ENCODE results near the gene RPTOR.
"Not testable (repeated sequence)": the region's sequence is repeated elsewhere in the genome, so short reads cannot be mapped to it uniquely, and the experiment has no call there.

Gene RPTOR

DNA sequence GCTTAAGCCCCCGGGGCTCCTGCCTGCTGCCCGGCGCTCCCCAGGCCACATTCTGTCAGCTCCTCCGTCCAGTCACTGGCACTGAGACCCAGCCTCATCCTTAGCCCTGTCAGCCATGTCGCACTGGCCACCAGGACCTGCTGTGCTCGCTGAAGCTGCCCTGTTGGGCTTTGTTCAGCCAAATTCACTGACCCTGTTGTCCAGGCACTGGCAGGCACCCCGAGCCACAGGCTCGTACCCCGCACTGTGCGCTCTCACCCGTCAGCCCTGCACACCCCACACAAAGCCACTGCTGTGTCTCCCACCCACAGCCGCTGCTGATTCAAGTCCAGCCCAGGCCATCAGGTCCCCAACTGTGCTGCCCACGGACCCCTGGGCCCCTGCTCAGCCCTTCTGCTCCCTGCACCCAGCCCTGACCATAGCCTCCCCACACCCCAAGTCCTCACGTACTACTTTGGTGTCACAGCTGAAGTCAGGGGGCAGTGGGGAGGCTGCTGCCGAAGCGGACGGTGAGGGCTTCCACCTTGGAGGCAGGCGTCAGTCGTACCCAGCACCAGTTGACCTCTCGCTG lies 315.5 kb downstream of the RPTOR start:
- no peak for DNase-seq (ENCODE audit: low read depth, low spot score)

DNA sequence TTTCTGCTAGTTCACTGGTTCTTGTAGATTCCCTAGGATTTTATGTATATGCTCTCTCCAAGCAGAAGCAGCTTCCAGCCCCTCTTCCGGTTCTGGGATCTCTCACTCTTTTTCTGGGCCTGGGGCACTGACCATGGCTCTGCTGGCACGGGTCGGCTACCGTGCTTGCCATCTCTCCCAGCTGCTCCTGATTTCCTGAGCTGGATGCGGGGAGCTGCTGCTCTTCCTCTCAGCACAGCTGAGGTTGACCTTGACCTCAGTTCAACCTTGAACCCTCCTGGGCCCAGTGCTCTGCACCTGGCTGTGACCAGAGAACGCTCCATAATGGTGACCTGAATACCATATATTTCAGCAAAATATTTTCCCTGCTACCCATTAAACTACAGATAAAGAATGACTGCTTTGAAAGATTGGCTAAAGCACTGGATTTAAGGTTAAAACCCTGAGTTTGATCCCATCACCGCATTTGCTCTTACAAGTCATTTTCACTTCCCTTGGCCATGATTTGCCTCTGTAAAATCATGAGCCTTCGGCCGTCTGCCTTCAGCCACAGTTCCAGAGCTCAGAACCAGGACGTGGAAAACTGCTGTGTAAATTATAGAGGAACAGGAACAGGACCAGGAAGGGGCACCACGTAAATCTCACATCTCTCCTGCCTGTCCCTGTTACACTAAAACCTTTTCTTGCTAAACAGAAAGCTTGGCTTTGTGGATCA lies 316.2 kb downstream of the RPTOR start:
- no peak for DNase-seq (ENCODE audit: low read depth, low spot score)

DNA sequence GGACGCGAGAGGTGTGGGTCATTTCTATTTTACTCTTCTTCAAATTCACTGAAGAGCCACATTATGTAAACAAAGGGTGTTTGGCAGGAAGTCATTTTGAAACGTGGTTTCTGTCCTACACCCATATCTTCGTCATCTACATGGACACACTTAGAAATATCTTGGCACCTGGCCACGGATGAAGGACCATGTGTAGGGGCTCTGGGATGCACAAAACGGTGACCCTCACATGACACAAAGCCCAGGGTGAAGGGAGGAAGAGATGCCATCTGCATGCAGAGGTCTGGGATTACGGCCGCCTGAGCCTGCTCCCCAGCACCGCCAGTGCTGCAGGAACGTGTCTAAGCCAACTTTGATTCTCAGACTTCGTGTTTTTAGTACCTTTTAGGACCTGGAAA lies 316.8 kb downstream of the RPTOR start:
- no peak for DNase-seq (ENCODE audit: low read depth, low spot score)

DNA sequence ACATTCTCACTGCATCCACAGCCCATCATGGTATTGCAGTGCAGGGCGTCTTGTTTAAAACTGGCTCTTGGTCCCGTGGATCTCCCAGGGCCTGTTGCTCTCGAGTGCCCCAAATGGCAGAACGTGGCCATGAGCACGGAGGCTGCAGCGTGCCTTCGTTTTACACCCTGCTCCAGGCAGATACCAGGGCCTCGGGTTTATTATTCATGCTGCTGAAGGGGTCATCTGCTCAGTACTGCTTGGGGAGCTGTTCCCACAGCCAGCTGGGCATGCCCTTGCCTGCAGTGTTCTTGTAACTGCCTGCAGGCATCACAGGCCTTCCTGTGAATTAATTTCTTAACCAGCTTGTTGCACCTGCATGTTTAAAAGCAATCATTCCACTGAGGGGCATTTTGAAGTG lies 317.3 kb downstream of the RPTOR start:
- DNase-seq (ENCODE audit: low read depth, low spot score) = peak; percentile 40

DNA sequence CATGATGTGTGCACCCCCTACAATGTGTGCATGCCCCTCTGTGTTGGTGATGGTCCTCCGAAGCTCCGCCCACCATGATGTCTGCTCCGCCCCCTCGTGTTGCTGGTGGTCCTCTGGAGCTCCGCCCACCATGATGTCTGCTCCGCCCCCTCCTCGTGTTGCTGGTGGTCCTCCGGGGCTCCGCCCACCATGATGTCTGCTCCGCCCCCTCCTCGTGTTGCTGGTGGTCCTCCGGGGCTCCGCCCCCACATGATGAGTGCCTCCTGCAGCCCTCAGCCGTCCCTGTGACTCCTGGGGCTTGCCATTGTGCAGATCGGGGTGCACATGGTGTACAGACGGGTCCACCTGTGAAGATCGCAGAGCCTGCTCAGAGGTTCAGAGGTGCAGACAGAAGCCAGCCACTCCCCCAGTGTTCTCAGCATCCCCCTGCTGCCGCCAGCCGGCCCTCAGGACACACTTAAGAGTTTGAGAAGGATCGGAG lies 317.9 kb downstream of the RPTOR start:
- no peak for DNase-seq (ENCODE audit: low read depth, low spot score)

DNA sequence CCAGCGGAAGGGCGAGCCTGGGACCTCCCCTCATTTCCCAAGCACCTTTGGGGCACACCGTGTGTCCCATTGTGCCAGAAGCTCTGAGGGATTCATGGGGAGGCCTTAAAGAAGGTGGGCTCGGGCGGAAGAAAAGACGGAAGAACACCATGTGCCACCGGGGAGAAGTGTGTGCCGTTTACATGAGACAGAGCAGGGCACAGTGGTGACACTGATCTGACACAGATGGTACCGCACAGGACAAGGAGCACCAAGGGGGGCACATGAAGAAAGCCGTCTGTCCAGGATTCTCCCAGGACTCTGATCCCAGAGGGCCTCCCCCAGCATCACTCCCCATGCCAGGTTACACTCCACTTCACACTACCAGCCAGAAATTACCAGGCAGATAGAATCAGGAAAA lies 318.3 kb downstream of the RPTOR start:
- DNase-seq (ENCODE audit: low read depth, low spot score) = no peak

DNA sequence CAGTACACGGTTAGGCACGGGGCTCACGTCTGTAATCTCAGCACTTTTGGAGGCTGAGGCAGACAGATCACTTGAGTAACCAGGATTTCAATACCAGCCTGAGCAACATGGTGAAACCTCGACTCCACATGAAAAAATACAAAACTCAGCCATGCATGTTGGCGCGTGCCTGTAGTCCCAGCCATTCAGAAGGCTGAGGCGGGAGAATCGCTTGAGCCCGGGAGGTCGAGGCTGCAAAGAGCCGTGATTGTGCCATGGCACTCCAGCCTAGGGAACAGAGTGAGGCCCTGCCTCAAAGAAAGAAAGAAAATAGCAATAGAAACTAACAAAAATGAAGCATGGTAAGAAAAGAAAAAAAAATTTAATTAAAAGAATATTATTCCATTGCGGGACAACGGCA lies 319.0 kb downstream of the RPTOR start:
- no peak for DNase-seq (ENCODE audit: low read depth, low spot score)

DNA sequence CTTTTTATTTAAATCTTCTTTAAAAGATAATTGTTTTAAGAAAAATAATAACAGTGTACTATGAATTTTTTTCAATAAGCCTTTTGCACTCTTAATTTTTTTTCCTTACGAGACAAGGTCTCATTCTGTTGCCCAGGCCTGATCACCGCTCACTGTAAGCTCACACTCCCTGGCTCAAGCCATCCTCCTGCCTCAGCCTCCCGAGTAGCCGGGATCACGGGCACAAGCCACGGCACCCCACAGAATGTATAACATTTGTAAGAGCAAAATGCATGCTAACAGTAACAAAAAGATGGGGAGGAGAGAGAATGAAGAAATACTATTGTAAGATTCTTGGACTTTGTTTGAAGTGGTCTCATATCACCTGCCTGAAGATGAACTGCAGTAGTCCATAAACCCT lies 320.1 kb downstream of the RPTOR start:
- DNase-seq (ENCODE audit: low read depth, low spot score) = no peak

DNA sequence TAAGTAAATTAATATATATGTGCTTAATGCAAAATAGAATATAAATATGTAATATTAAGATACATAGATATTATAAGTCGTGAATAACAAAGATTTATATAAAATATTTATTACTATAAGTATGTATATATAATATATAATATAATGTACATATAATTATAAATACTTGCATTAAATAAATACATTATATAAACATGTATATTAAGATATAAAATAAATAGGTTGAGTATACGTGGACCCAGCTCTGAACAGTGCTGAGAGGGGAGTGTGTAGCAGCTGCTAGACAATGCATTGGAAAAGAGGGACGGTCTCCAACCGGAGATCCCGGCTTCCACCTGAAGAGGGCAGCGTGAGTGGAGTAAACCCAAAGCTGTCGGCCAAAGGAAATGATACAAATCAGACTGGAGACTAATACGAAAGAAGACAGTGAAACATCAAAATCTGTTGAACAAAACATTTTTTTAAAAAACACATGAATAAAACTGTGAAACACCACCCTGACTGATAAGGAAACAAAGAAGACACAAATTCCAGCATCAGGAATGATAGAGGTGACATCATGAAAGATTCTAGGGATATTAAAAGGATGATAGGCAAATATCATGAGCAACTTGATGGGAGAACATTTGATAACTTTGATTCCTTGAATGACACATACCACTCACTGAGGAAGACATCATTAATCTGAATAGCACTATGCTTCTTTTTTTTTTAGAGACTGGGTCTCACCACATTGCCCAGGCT lies 321.6 kb downstream of the RPTOR start:
- DNase-seq (ENCODE audit: low read depth, low spot score) = no peak

DNA sequence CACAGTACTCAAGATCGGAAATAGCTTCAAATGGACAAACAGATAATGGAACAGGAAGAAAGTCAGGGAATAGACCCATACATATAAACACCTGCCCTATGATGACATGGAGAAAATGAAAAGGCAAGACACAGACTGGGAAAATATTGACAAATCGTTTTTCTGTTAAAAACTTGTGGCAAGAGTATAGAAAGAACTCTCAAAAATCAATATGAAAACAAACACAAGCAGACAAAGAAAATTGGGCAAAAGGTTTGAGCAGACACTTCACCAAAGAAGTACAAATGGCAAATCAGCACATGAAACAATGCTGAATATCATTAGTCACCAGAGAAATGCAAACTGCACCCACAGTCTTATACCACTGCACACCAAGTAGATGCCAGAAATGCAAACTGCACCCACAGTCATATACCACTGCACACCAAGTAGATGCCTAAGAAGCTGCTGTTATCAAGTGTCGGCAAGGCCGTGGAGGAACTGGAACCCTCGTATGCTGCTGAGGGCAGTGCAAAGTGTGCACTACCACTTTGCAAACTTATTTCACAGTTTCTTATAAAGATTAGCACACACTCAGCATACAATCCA lies 323.5 kb downstream of the RPTOR start:
- no peak for DNase-seq (ENCODE audit: low read depth, low spot score)

DNA sequence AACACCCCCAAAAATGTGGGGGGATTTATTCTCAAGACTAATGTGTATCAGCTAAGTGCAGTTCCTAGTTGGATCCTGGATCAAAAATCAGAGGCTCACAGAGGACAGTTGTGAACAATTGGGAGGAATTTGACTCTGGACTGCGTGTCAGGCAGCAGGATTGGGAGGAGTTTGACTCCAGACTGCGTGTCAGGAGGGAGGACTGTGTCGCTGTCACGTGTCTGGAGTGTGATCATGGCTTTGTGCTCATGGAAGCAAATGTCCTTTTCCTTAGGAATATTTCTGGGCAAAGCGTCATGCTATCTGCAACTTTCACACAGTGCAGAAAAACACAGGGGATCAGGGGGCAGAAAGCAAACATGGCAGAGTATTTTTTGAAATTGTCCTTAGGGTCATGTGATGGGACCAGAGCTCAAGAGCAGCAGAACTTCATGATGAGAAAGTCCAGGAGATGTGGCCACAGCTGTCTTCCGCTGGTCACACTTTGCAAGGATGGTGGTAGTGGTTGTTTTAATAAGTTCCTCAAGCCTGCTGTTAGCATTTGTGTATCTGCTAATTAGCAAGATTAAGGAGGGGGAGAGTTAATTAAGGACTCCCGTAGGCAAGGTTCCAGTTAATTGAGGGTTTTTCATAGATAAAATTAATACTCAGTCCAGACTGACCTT lies 325.0 kb downstream of the RPTOR start:
- no peak for DNase-seq (ENCODE audit: low read depth, low spot score)

DNA sequence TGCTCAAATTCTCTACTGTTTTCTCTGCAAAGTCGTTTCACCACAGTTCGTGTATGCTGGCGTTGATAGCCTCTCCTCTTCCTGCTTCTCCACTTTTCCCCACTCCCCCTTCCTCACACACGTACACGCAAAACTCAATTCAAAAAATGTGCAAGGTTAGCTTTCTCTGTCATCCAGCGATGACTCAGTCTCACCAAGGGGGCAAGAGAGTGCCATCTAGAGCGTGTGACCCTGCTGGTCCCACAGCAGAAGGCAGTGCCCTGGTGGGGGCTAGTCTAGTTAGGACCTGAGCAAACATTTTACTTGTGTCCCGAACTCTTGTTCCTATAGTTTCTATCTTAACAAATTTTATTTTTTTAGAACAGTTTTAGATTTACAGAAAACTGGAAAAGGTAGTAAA lies 325.8 kb downstream of the RPTOR start:
- DNase-seq (ENCODE audit: low read depth, low spot score) = no peak

DNA sequence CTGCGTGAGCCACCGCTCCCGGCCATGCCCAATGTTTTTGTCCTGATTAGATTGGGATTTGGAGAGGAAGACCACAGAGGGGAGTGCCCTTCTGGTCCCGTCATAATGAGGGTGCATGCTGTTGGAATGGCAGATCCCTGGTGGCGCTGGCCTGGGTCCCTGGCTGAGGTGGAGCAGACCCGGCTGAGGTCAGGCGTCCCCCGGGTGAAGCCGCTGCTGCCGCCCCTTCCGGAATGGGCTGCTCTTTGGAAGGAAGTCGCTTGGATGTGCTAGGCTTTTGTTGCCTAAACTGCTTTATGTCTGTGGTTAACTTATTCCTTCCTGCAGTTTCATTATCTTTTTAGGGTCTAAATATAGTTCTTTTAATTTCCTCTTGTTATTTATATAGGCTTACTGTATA lies 326.7 kb downstream of the RPTOR start:
- no peak for DNase-seq (ENCODE audit: low read depth, low spot score)

DNA sequence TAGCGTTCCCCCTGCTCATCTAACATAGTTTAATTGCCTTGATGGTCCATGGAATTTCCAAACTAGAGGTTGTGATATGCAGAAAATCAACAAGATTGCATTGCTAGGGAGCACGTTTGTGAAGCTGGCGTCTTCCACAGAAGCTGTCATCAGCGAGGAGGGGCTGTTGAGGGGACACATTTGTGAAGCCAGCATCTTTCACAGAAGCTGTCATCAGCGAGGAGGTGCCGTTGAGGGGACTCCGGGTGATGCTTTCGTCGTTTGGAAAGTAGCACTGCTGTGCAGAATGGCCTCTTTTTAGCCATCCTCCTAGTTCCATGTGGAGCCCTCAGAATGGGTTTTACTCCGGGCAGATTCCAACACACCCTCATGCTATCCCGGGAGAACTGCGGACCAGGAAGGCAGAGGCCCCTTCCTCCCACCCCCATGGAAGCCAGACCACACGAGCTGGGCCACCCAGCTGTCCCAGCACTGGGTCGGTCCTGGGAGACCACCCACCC lies 327.4 kb downstream of the RPTOR start:
- DNase-seq (ENCODE audit: low read depth, low spot score) = no peak

DNA sequence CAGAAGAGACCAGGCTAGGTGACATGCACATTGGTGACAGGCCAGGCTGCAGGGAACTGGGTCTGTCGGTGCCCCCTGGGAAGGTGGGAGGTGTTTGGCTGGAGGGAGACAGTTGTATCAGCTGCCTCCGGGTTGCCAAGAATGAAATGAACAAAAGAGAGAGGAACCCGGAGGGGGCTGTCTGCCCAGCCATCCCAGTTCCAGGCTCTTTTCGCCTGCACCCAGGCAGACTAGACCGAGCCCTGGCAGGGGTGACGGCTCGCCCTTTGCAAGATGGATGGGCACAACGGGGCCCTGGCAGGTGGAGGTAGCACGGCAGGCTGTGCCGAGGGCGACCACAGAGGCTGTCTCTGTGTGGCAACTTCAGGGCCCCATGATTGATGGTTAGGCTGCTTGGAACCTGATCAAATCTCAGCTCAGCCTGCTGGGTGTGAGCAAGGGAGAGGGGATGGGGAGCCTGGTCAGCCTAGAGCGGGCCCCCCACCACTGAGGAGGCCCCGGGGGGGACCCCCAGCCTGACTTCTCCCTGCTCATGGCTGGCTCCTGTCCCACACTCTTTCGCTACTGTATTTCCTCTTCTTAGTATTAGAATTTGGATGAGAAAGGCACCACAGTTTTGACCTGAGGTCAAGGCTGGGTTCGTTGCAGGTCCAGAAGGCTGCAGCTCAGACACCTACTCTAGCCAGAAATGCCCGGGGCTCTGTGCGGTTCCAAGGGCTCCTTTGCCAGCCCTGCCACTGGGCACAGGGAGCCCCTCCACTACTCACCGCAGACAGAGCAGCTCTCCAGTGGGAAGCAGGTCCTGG lies 328.1 kb downstream of the RPTOR start:
- no peak for DNase-seq (ENCODE audit: low read depth, low spot score)

DNA sequence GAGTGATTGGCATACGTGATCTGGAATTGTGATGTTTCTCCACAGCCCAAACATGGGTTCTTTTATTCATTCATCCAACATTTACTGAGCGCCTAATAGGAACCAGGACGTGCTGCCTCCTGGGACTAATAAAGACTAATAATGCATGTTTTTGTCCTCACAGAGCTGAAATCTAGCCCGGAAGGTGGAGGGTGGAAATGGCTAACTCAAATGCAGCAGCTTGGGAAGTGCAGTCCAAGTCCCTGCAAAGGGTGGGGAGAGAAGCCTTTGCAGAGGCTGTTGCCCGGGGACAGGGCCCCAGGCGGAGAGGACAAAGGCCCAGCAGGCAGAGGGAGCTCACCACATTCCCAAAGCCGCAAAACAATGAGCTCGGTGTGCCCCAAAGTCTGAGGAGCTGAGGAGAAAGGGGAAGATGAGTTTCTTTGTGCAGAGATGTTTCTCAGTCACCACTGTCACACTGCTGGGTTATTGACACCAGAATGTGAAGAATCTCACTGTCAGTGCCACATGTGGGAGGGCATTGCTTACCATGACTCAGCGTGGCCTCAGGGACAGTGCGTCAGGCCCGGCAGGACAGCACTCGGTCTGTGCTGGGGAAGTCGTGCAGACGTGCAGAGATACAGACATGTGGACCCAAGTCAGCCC lies 328.8 kb downstream of the RPTOR start:
- no peak for DNase-seq (ENCODE audit: low read depth, low spot score)

DNA sequence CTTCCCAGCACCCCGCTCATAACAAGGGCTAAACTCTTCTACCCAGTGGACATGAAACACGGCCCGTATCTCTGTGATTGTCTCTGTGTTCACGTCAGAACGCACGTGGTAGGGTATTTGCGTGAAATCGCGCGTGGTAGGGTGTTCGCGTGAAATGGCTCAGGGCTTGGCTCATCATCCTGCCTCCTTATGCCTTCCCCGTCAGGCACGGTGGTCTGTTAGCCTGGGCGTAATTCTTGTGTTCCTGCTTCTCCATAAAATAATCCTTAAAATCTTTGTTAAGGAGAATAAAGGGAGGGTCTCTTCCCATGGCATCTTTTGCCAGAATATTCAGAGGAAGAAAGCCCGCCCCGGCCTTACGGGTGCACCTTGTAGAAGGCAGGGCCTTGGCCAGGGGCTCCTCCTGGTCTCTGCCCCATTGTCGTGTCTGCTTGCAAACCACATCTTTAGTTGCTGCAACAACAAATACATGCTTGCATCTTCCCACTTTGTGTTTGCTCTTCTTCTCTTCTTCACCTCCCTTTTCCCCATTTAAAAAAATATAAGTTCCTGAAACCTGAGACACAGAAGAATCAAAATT lies 330.3 kb downstream of the RPTOR start:
- DNase-seq (ENCODE audit: low read depth, low spot score) = no peak

DNA sequence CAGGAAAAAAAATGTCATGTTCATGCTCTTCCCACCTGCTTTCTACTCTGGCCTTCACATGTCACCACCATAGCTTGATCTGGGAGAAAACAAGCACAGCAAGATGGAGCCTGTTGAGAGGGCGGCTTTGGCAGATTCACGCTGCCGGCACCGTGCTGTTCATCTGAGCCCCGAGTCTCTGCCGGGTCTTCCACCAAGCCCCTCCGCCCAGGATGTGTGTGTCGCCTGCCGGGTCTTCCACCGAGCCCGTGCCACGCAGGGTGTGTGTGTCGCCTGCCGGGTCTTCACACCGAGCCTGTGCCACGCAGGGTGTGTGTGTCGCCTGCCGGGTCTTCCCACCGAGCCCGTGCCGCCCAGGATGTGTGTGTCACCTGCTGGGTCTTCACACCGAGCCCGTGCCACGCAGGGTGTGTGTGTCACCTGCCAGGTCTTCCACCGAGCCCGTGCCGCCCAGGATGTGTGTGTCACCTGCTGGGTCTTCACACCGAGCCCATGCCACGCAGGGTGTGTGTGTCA lies 330.9 kb downstream of the RPTOR start:
- not testable (repeated sequence) for DNase-seq (ENCODE audit: low read depth, low spot score)

DNA sequence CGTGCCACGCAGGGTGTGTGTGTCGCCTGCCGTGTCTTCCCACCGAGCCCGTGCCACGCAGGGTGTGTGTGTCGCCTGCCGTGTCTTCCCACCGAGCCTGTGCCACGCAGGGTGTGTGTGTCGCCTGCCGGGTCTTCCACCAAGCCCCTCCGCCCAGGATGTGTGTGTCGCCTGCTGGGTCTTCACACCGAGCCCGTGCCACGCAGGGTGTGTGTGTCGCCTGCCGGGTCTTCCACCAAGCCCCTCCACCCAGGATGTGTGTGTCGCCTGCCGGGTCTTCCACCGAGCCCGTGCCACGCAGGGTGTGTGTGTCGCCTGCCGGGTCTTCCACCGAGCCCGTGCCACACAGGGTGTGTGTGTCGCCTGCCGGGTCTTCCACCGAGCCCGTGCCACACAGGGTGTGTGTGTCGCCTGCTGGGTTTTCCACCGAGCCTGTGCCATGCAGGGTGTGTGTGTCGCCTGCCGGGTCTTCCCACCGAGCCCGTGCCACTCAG lies 331.9 kb downstream of the RPTOR start:
- DNase-seq (ENCODE audit: low read depth, low spot score) = not testable (repeated sequence)
